HepG2 (cell line): ENCODE data around the gene MCF2L. TPM values are rescaled to one million over a fixed set of nuclear protein-coding genes. Genes with fewer than 3 reads are reported as not detected.

Experiments used
- AGO1 ChIP-seq: fragments of 200-400 bp; formaldehyde crosslinking; IDR thresholded peaks from 2 replicates; pipeline ENCODE4 v1.6.1; 2017; ENCODE audit warnings: mild to moderate bottlenecking, low read depth, low read length, moderate library complexity; ENCODE audit not compliant: poor library complexity, severe bottlenecking
- CENPBD1 ChIP-seq: sonication (generic); formaldehyde crosslinking; IDR thresholded peaks from 2 replicates; pipeline ENCODE4 v1.8.0; 2022; ENCODE audit warnings: missing genetic modification reagents, low read depth, mild to moderate bottlenecking, borderline replicate concordance
- CREBL2 ChIP-seq: sonication (generic); formaldehyde crosslinking; IDR thresholded peaks from 2 replicates; pipeline ENCODE4 v1.8.1; 2023; ENCODE audit warnings: missing genetic modification reagents, mild to moderate bottlenecking, borderline replicate concordance
- EED ChIP-seq: sonication (generic); formaldehyde crosslinking; IDR thresholded peaks from 2 replicates; pipeline ENCODE4 v1.5.0; 2020; ENCODE audit warnings: mild to moderate bottlenecking, missing genetic modification reagents
- FOXA1 ChIP-seq, 2 experiments: fragments of 450-650 bp in 1 of 2; sonication (generic) in 1 of 2; formaldehyde crosslinking in 1 of 2; IDR thresholded peaks; 2 replicates each; pipeline versions ENCODE4 v1.4.0 to v1.6.1; 2016 to 2020; ENCODE audit warnings: missing genetic modification reagents in 1 of 2
- FOXK1 ChIP-seq: sonication (generic); formaldehyde crosslinking; IDR thresholded peaks from 2 replicates; pipeline ENCODE4 v1.4.0; 2020; ENCODE audit warnings: low read depth, missing genetic modification reagents, borderline replicate concordance
- JDP2 ChIP-seq: sonication (generic); formaldehyde crosslinking; IDR thresholded peaks from 2 replicates; pipeline ENCODE4 v1.8.1; 2022; ENCODE audit warnings: missing genetic modification reagents, borderline replicate concordance
- KMT2B ChIP-seq: IDR thresholded peaks from 2 replicates; pipeline ENCODE4 v1.6.1; 2016; ENCODE audit warnings: missing genetic modification reagents, missing compliant biosample characterization
- MAFK ChIP-seq, 2 experiments: IDR thresholded peaks in 1 of 2; conservative IDR thresholded peaks in 1 of 2; 2 replicates each; pipeline ENCODE4 v1.6.1; 2011; ENCODE audit warnings: improper control_type of control experiment in 2 of 2, low read length in 2 of 2
- NCOR1 ChIP-seq: fragments of 200-600 bp; sonication (generic); IDR thresholded peaks from 2 replicates; pipeline ENCODE4 v1.7.0; 2017; ENCODE audit warnings: antibody characterized with exemption, low read length, borderline replicate concordance
- PHF5A ChIP-seq: IDR thresholded peaks from one replicate; pipeline ENCODE4 v1.6.1; 2018; ENCODE audit warnings: low read depth, missing genetic modification reagents; ENCODE audit not compliant: unreplicated experiment
- PPARG ChIP-seq: conservative IDR thresholded peaks from 2 replicates; pipeline ENCODE4 v1.6.1; 2016; ENCODE audit warnings: missing biosample characterization, missing genetic modification reagents
- SIX1 ChIP-seq: sonication (generic); formaldehyde crosslinking; IDR thresholded peaks from 2 replicates; pipeline ENCODE4 v1.4.0; 2020; ENCODE audit warnings: missing genetic modification reagents, borderline replicate concordance
- STAT5B ChIP-seq: sonication (generic); formaldehyde crosslinking; IDR thresholded peaks from 2 replicates; pipeline ENCODE4 v1.4.0; 2020; ENCODE audit warnings: missing genetic modification reagents
- TARDBP ChIP-seq: sonication (generic); formaldehyde crosslinking; IDR thresholded peaks from 2 replicates; pipeline ENCODE4 v1.8.0; 2022; ENCODE audit warnings: mild to moderate bottlenecking, missing genetic modification reagents
- TRAFD1 ChIP-seq: sonication (generic); formaldehyde crosslinking; IDR thresholded peaks from 2 replicates; pipeline ENCODE4 v1.5.1; 2020; ENCODE audit warnings: missing genetic modification reagents, mild to moderate bottlenecking, borderline replicate concordance
- ZFYVE20 ChIP-seq: sonication (generic); formaldehyde crosslinking; IDR thresholded peaks from 2 replicates; pipeline ENCODE4 v1.8.0; 2023; ENCODE audit warnings: low read depth, mild to moderate bottlenecking, moderate library complexity, missing genetic modification reagents, borderline replicate concordance
- ZMAT3 ChIP-seq: sonication (generic); formaldehyde crosslinking; conservative IDR thresholded peaks from 2 replicates; pipeline ENCODE4 v1.7.0; 2021; ENCODE audit warnings: missing genetic modification reagents
- ZNF317 ChIP-seq: sonication (generic); formaldehyde crosslinking; IDR thresholded peaks from 2 replicates; pipeline ENCODE4 v1.5.0; 2020; ENCODE audit warnings: mild to moderate bottlenecking, missing genetic modification reagents
- ZNF510 ChIP-seq: sonication (generic); formaldehyde crosslinking; IDR thresholded peaks from 2 replicates; pipeline ENCODE4 v1.4.0; 2020; ENCODE audit warnings: low read depth, mild to moderate bottlenecking, missing genetic modification reagents
- ZNF607 ChIP-seq: sonication (generic); formaldehyde crosslinking; IDR thresholded peaks from 2 replicates; pipeline ENCODE4 v1.5.1; 2020; ENCODE audit warnings: missing genetic modification reagents, mild to moderate bottlenecking, borderline replicate concordance
- ZNF772 ChIP-seq: sonication (generic); formaldehyde crosslinking; IDR thresholded peaks from 2 replicates; pipeline ENCODE4 v1.5.0; 2020; ENCODE audit warnings: mild to moderate bottlenecking, missing genetic modification reagents
- ZSCAN12 ChIP-seq: sonication (generic); formaldehyde crosslinking; IDR thresholded peaks from 2 replicates; pipeline ENCODE4 v1.9.0; 2021; ENCODE audit warnings: mild to moderate bottlenecking, missing genetic modification reagents
- polyA plus RNA-seq, 8 experiments: library from polyadenylated mRNA; depleted of rRNA in 3 of 8; stranded (reverse) in 7 of 8; unstranded in 1 of 8; fragments of >200 nt; fragmentation: Illumina TruSeq in 4 of 8; extraction: Trizol in 4 of 8; gene quantifications; 2 replicates each; pipeline versions ENCODE4 v1.2.1 to v1.2.3, GENCODE V29; 2011 to 2016; ENCODE audit warnings: low read depth in 4 of 8, missing spikeins in 1 of 8, mixed read lengths in 1 of 8; ENCODE audit not compliant: insufficient read depth in 1 of 8
- total RNA-seq, 5 experiments: library from RNA; depleted of rRNA; stranded (reverse); fragments of >200 nt; fragmentation: Illumina TruSeq; extraction: Trizol; gene quantifications; 2 replicates each; pipeline ENCODE4 v1.2.3, GENCODE V29; 2016; ENCODE audit warnings: low read depth in 1 of 5
- TF ChIP-seq, protein P1 (sequence below): sonication (generic); formaldehyde crosslinking; IDR thresholded peaks from 2 replicates; pipeline ENCODE4 v1.8.0; 2022; ENCODE audit warnings: missing genetic modification reagents, mild to moderate bottlenecking, moderate library complexity, borderline replicate concordance

Gene MCF2L
- total and polyA plus RNA-seq, 2 of the 13 experiments (the other 11 are each of a cell fraction or from before 2014, with no cell fraction given), result 19.4 to 28.4 TPM

GRCh38 chr13:113105032-113105920, 136.3 kb downstream of the MCF2L start, which contains the start of gene F7 (continued):
- TF ChIP-seq FOXK1 (CRISPR knock-in tag) (peak; percentile 86; the same call in 1 of the 2 replicates), PPARG (peak; percentile 65), ZMAT3 (peak; percentile 91), AGO1 (no peak), ZSCAN12 (CRISPR knock-in tag) (no peak), STAT5B (no peak), JDP2 (no peak), EED (CRISPR knock-in tag) (no peak), NCOR1 (peak; percentile 63; the same call in 1 of the 2 replicates), TARDBP (CRISPR knock-in tag) (peak; percentile 93), FOXA1 (IDR thresholded peaks at IDR 0.05) (no peak; the same call in 1 of the 2 replicates), FOXA1 (CRISPR knock-in tag; IDR thresholded peaks at IDR 0.05) (peak; percentile 99), KMT2B (CRISPR knock-in tag) (no peak), PHF5A (CRISPR knock-in tag) (peak; percentile 83), ZNF607 (CRISPR knock-in tag) (0 out of 2 replicates have a peak, but pooled peaks have one; percentile 18), ZNF510 (CRISPR knock-in tag) (no peak; the same call in 1 of the 2 replicates), ZFYVE20 (CRISPR knock-in tag) (no peak), ZNF317 (CRISPR knock-in tag) (peak; percentile 81; the same call in 1 of the 2 replicates), SIX1 (CRISPR knock-in tag) (no peak), MAFK (conservative IDR thresholded peaks at IDR 0.05 in 1 of 2, IDR thresholded peaks at IDR 0.05 in 1 of 2; ENCODE audit: low read length in 2 of 2) (no peak), ZNF772 (peak; percentile 92), CENPBD1 (CRISPR knock-in tag) (no peak), CREBL2 (CRISPR knock-in tag) (no peak), TRAFD1 (CRISPR knock-in tag) (no peak; the same call in 1 of the 2 replicates)
- TF ChIP-seq, protein P1, sequence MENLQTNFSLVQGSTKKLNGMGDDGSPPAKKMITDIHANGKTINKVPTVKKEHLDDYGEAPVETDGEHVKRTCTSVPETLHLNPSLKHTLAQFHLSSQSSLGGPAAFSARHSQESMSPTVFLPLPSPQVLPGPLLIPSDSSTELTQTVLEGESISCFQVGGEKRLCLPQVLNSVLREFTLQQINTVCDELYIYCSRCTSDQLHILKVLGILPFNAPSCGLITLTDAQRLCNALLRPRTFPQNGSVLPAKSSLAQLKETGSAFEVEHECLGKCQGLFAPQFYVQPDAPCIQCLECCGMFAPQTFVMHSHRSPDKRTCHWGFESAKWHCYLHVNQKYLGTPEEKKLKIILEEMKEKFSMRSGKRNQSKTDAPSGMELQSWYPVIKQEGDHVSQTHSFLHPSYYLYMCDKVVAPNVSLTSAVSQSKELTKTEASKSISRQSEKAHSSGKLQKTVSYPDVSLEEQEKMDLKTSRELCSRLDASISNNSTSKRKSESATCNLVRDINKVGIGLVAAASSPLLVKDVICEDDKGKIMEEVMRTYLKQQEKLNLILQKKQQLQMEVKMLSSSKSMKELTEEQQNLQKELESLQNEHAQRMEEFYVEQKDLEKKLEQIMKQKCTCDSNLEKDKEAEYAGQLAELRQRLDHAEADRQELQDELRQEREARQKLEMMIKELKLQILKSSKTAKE (CRISPR knock-in tag), result peak; percentile 76
